Measurements from ENCODE around the gene ACSM5. TPM values are rescaled to one million over a fixed set of nuclear protein-coding genes. Genes with fewer than 3 reads are reported as not detected.

ACSM5 gene
- total RNA-seq, 4 donors from 2014 or later: 0.67 to 5.0 (median 2.0) TPM

DNA sequence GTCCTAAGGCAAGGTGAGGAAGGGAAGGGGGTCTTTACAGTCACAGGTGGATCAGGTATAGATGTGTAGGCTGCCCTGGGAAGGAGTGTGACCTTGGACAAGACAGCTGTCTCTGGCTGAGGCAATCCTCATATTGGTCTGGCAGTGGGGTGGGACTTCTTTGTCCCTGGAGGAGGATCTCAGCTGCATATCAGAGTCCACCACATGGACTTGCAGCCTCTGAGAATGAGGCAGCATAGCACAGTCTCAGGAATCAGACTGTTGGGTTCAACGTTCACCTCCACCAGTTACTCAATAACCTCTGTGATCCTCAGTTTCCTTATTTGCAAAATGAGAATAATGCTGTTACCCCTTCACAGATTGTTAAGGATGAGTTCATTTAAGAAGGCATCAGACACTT lies 75.4 kb downstream of the ACSM5 start:
- Histone ChIP-seq H3K36me3 (no peaks in the 10 kb centered on the region), H3K4me3 (no peak overlapping the region), H3K27me3 (no peaks in the 10 kb centered on the region), H3K27ac (no peak overlapping the region), H3K4me1 (no peaks in the 10 kb centered on the region), H3K9me3 (no peaks in the 10 kb centered on the region)
- no peak for TF ChIP-seq POLR2A (IDR thresholded peaks at IDR 0.05)
- TF ChIP-seq, protein P1, sequence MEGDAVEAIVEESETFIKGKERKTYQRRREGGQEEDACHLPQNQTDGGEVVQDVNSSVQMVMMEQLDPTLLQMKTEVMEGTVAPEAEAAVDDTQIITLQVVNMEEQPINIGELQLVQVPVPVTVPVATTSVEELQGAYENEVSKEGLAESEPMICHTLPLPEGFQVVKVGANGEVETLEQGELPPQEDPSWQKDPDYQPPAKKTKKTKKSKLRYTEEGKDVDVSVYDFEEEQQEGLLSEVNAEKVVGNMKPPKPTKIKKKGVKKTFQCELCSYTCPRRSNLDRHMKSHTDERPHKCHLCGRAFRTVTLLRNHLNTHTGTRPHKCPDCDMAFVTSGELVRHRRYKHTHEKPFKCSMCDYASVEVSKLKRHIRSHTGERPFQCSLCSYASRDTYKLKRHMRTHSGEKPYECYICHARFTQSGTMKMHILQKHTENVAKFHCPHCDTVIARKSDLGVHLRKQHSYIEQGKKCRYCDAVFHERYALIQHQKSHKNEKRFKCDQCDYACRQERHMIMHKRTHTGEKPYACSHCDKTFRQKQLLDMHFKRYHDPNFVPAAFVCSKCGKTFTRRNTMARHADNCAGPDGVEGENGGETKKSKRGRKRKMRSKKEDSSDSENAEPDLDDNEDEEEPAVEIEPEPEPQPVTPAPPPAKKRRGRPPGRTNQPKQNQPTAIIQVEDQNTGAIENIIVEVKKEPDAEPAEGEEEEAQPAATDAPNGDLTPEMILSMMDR (IDR thresholded peaks at IDR 0.05): no peak
- no peak for DNase-seq

DNA sequence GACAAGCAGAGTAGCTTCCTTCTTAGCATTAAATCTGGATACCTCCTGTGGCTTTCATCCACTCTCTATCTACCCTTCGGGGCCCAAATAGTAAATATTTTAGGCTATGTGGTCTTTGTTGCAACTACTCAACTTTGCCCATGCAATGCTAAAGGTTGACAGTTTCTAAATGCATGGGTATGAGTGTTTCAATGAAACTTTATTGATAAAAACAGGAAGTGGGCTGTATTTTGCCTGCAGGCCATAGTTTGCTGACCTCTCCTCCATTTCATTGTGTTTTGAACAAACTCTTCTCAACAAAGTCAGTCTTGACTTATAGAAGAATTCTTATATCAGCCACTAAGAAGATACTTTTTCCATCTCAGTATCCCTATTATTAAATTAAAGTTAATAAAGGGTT lies 76.1 kb downstream of the ACSM5 start:
- TF ChIP-seq, protein P1 (IDR thresholded peaks at IDR 0.05): no peak
- TF ChIP-seq POLR2A (IDR thresholded peaks at IDR 0.05): no peak
- Histone ChIP-seq H3K4me1 (no peaks in the 10 kb centered on the region), H3K27me3 (no peaks in the 10 kb centered on the region), H3K27ac (no peak overlapping the region), H3K4me3 (no peak overlapping the region), H3K9me3 (no peaks in the 10 kb centered on the region), H3K36me3 (no peaks in the 10 kb centered on the region)
- no peak for DNase-seq

Other genes with a start within 250 kb of the ACSM5 start
- 10 to 100 TPM in 3 of 4 donors, 1 to 10 TPM in 1; 9.1 to 23.9 (median 12.0) TPM for gene GP2, start 82.0 kb upstream of the ACSM5 start, total RNA-seq
- not detected for gene UMOD, start 56.8 kb upstream of the ACSM5 start, total RNA-seq
- gene PDILT, start 4.8 kb upstream of the ACSM5 start, total RNA-seq: not detected
- gene ACSM2A, start 42.0 kb downstream of the ACSM5 start, total RNA-seq: not detected
- gene ACSM2B, start 166.8 kb downstream of the ACSM5 start, total RNA-seq: not detected

All from Peyer's patch (tissue), 4 donors.